D721Med (cell line): ENCODE measurements around the gene ACCSL.

ENCODE experiments used
- DNase-seq: peaks from one replicate; pipeline ENCODE4 v3.0.0; 2011; ENCODE audit warnings: low spot score; ENCODE audit not compliant: insufficient read length
- FAIRE-seq: peaks from 2 replicates; lab custom pipeline; 2011; peaks lifted over from hg19 to GRCh38; lab: Jason Lieb, UNC
- CTCF ChIP-seq: IDR thresholded peaks from 2 replicates; pipeline ENCODE4 v1.5.1; 2012; ENCODE audit warnings: mild to moderate bottlenecking, control low read depth; ENCODE audit not compliant: insufficient read depth; ENCODE audit errors: missing control alignments

Gene ACCSL

GRCh38 chr11:44029977-44030911 is 17.5 kb upstream of the ACCSL start:
- FAIRE-seq (no peak), DNase-seq (no peak)
- TF ChIP-seq CTCF = no peak

GRCh38 chr11:44030996-44031395 is 16.8 kb upstream of the ACCSL start:
- DNase-seq (no peak), FAIRE-seq (no peak)
- TF ChIP-seq CTCF = no peak

- DNase-seq (no peak), FAIRE-seq (no peak)
- no peak for TF ChIP-seq CTCF
Measured at GRCh38 chr11:44031549-44031948, 16.2 kb upstream of the ACCSL start.

- TF ChIP-seq CTCF = no peak
- FAIRE-seq = no peak
- no peak for DNase-seq
Measured at GRCh38 chr11:44032299-44033085, 15.3 kb upstream of the ACCSL start.

GRCh38 chr11:44033411-44033850 is 14.3 kb upstream of the ACCSL start:
- no peak for TF ChIP-seq CTCF
- DNase-seq = no peak
- FAIRE-seq = no peak

GRCh38 chr11:44033856-44034255 is 13.9 kb upstream of the ACCSL start:
- DNase-seq = no peak
- FAIRE-seq = no peak
- TF ChIP-seq CTCF = no peak

GRCh38 chr11:44034639-44035038 is 13.1 kb upstream of the ACCSL start:
- DNase-seq (no peak), FAIRE-seq (no peak)
- TF ChIP-seq CTCF = no peak
